GM21423 (cell line): ENCODE results near the gene ZNF883.

Experiments used
- ATAC-seq: cut with Tn5 transposase; IDR thresholded peaks from one replicate; pipeline ENCODE4 v1.9.1; 2021; ENCODE audit warnings: mild to moderate bottlenecking, moderate library complexity; ENCODE audit not compliant: unreplicated experiment

The ZNF883 gene

DNA sequence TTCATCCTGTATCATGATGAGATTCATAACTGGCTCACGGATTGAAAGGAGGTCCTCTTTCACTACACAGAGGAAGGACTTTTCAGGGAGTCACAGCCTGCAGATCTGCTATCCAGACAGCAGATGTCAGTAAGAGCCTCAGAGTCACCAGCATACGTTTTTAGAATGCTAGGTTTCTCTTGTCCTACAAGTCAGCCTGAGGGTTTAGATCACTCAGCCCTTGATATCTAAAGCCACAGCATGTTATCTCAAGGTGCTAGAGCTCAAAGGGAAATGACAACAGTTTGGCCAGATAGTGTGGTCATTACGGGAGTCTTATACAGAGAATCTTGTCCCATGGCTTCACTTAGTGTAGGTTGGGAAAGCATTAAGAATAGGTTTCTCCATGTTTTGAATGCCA, 90.4 kb downstream of the ZNF883 start:
- ATAC-seq = no peak

DNA sequence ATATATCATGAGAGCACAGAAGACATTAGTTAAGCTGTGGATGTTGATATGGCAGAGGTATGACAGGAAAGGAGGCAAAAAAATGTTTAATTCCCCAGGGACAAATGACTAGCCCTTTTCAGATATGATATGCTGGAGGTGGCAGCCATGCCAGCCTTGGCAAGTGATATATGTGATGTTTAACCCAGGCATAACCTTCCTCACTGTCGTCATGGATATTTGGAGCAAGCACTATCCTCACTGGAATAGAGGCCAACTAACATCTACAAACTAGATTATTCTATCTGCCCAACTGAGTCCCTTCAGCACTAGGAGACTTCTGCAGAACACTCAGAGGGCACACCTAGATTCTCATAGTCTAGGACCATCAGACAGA, 94.0 kb downstream of the ZNF883 start:
- no peak for ATAC-seq

DNA sequence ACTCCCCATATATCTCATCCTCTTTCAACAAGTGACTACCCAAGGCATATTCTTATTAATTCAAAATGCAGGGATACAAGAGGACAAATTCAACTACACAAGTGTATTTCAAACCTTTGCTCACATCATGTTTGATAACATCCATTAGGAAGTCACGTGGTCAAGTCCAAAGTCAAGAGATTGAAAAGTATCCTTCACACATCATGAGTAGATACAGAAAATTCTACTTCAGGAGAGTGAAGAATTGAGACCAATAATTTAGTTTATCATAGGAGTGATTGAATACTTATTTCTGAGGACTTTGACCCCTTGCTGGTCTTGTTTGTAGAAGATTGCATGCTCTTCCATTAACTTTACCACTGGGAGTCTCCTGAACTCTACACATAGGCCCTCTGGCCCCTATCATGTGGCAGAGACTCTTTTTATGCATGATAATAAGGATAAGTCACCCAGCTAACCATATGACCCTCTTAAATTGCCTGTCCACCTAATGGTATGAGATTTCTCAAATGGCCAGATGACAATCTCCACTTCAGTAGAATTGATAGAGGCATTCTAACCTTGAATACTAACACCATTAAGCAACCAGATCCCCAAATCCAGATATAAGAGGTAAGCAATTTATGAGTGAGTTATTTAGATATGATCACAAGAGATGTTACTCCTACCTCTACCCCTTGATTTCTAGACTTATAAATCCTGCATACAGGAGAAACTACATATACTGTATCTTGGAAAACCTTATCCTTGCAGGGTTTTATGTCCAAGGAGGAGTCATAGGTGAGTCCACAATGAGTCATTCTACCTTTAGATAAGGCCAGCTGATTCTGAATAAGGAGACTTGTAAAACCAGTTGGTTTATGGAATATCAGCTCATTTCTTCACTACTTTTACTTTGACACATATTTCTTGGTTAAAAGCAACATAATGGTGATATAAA, 94.7 kb downstream of the ZNF883 start:
- no peak for ATAC-seq

DNA sequence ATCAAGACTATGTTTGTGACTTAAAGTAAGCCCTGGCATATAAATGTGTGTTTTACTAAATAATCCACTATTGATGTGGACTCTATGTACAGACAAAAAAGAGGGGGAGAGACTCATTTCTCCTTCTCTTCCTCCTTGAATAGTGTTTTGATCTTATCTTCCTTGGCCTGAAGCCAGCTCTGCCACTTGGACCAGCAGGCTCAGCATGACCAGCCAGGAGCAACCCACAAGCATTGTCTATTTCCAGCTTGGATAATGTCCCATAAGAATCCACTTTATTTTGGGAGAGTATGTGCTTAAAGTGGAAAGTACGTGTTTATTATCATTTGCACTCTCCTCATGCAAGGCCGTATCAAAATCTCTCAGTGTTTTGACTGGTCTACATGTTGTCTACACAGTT, 97.5 kb downstream of the ZNF883 start:
- no peak for ATAC-seq

DNA sequence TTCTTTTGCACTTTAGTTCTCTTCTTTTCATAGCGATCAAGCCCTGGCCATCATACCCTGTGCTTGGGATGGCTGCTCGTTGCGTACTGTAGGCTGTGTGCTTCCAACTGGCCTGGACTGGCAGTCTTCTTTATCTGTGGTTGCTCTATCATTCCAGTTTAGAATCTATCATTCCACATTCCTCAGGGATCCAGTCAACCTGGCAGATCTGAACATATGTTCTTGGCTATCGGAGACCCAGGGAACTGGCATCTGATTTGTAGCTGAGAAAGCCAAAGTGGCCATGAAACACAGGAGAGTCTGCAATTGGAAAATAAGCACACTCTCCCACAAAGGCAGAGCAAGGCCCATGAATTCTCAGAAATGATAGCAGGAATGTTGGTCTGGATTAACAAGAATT, 98.7 kb downstream of the ZNF883 start:
- ATAC-seq = no peak

DNA sequence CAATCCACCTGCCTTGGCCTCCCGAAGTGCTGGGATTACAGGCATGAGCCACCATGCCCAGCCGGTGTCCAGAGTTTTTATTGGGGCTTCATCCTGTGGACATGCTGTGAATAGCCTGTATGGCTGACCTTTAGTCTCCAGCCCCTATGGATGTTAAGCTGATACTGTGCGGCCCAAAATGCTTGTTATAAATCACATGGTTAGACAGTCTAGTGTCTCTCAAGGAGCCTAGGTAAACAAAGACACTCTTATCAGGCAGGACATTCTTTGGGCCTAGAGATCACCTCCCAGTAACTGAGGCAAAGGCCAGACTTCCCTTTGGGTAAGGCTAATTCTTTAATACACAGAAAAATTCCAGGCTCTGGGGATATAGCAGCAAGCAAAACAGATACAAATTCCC, 99.4 kb downstream of the ZNF883 start:
- ATAC-seq = no peak

DNA sequence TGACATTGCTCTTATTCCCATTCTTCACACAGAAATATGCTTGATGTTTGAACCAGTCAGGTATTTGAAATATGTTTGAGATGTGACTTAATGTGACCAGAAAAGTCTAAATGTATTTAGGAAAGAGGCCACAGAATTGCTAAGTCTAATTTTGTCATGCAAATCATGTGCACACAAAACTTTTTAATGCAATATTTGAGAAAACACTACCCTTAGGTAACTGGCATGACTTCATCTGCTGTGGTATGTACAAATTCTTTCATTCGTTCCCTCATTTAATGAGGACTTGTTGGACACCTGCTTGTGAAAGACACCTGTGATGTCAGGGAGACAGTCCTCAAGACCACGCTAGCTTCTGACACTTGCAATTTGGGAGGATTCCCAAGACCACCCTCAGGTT, 100.3 kb downstream of the ZNF883 start:
- ATAC-seq = no peak
